Activated effector memory CD4-positive, alpha-beta T cell treated with anti-CD3 and anti-CD28 coated beads, Interleukin-2, amount 50 U/mL, for 16 hours (primary cell): Measurements from ENCODE around the gene MSL3.

ENCODE experiments used
- DNase-seq: peaks from one replicate; pipeline ENCODE4 v3.0.0-alpha.2; 2020

The MSL3 gene

DNA sequence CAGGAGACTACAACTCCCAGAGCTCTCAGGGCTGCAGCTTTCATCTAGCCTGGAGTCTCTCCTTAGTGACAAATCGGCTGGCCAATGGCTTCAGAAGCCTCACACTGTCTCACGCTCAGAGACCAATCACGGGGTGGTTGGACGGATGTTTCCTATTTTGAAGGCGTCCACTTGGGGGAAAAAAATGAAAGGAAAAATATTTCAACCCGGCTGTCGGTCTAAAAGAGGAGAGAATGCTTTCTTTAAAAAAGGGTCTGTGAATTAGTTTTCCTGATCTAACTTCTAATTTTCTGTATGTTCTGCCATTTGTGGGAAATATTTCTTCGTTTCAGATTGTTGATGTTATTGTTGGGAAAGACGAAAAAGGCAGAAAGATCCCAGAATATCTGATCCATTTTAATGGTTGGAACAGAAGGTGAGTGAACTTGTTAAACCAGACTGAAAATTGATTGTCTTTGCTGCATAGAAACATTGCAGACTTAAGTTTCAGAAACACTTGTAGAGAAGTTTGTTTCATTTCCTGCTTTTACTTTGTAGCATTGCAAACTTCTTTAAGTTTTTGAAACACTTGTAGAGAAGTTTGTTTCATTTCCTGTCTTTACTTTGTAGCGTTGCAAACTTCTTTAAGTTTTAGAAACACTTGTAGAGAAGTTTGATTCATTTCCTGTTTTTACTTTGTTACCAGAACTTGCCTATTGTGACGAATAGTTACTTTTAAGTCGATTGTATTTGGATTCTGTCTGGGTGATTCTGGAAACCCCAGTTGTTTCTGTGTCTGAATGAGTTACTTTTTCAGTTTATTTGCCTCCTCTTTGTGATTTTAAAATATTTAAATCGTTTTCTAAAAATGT, 1.6 kb downstream of the MSL3 start:
- peak; percentile 88 for DNase-seq

DNA sequence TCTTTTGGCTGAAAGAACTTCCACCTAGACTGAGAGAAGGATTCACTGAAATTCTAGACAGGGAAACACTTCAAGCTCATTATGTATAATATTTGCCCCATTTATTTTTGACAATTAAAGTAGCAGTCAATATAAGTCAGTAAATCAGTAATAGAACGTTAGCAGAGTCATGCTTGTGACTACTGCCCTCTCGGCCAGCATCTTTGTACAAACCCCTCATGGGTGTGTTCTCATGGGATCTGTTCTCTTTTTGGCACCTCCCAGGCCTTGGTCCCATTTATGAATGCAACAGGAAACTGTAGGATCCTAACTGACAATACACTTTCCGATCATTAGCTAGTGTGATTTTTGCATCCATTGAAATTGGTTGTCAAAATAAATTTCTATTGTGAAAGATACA, 2.9 kb downstream of the MSL3 start:
- DNase-seq, result no peak

DNA sequence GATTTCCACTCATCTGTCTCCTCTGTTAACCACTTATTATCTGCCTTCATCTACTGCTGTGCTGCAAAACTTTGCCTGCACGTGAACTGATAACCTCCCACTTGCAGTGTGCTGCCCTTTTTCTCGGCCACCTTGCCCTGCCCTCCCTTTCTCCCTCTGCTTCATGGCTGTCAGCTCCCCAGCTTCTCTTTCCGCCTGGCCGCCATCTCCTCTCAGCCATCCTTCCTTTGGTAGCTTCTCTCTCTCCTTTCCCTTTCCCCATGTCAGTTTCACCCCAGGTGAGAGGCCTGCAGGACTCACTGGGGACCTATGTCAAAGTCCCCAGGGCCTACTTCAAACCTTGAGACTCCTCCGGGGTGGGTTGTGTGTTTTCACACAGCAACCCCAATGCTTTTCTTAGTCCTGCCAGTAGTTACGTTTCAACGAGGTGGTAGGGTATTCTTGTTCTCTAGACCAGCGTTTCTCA, 6.6 kb downstream of the MSL3 start:
- no peak for DNase-seq

DNA sequence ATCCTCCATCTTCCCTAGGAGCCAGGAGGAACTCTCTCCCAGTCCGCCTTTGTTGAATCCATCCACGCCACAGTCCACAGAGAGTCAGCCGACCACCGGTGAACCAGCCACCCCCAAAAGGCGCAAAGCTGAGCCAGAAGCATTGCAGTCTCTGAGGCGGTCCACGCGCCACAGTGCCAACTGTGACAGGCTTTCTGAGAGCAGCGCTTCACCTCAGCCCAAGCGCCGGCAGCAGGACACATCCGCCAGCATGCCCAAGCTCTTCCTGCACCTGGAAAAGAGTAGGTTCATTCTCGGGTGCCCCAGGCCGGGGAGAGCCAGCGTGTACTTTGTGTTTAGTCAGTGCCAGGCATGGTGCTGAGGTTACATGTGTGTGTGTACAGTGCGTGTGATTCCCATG, 7.4 kb downstream of the MSL3 start:
- peak; percentile 65 for DNase-seq

DNA sequence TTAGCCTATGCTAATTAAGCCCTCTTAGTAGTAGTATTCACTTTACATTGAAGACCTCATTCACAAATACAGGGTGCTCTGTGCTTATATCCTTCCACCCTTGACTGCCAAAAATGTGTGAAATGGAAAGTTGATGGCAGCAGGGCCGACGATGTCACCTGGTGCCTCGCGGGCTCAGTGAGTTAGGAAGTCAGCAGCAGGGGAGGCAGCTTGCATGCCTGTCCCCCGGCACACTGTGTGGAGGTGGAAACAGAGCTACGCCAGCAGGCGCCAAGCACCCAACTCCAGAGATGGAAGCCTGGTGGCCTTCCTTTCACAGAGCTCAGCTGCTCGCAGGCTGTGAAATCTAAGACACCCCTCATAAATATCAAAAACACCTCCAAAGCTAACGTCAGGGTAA, 8.4 kb downstream of the MSL3 start:
- no peak for DNase-seq

DNA sequence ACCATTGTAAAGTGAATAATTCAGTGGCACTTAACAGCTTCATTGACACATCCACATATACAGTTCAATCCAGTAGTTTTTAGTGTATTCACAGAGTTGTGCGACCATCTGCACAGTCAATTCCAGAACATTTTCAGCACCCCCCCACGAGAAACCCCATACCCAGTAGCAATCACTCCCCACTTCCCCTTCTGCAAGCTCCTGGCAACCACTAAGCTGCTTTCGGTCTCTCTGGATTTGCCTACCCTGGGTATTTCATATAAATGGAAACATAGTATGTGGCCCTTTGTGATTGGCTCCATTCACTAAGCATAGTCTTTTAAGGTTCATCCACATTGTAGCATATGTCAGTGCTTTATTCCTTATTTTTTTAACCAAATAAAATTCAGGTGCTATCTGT, 10.0 kb downstream of the MSL3 start:
- DNase-seq, result no peak

DNA sequence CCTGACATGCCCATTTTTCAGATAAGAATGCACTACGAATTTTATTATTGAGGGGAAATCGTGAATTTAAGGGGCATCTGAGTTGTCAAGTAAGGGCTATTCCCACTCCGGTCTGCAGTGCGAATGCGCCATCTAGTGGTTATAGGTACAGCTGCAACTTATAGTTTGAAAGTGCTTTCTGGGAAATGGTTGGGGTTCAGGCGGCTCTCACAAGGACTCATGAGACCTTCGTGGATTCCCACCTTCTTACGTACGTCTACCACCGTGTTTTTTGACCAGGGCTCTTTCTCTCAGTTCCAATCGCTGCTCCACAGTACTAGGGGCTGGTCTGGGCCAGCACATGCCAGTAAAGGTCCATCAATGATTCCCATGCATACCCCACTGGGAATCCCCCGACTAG, 12.3 kb downstream of the MSL3 start:
- DNase-seq, result peak; percentile 79

DNA sequence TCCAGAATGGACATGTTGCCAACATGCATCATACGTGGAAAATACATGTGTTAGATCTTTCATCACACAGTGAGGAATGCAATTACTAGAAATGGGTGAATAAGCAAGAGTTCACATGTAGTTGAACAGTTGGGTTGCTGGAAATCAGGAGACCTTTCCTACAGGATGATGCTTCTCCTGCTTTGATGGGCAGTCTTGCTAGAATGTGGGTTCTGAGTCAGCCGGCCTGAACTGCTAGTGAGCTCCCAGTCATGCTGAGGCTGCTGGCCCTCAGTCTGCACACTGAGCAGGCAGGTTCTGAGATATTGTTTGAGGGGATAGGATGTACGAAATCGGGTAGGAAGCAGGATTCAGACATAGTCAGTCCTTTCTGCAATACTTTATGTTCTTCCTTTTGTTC, 20.2 kb downstream of the MSL3 start:
- DNase-seq, result no peak

DNA sequence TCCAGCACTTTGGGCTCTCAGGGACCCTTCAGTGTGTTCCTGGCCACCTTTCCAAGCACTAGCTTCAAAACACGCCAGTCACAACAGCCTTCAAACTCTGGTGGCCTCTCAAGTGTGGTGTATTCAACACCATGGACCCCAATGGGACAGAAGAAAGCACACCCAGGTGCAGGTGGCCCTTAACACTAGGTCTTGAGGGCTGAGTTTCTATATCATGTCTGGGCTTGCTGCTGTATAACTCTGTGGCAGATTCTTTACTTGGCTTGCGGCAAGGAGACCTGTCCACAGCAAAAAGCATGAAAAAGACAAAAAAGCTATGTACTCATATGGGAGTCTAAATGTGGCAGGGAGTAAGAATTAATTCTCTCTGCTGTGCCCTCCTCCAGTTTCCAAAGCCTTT, 23.1 kb downstream of the MSL3 start:
- DNase-seq, result no peak

DNA sequence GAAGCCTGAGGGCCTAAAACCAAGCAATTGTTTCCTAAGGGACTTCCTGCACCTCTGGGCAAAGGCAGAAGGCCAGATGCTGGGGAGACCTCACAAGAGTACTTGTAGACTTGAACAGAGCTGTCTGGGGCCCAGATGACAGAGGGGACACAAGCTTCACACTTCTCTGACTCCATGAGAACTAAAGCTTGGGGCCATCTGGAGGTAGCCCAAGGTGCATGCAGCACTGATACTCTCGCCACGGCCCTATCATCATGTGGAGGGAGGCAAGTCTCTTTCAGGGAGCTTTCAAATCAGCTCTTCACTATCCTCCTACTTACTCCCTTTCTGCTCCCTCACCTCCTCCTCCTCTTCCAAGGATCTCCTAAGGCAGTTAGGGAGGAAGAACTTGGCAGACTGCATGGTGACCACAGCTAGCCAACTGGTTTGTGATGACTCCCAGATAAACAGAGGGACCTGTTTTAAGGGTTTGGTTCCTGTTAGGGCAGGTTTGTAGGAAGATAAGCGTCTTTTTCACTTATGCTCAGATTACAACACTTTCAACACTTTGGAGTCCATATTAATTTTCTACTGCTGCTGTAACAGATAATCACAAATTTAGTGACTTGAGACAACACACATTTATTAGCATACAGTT, 23.8 kb downstream of the MSL3 start:
- DNase-seq, result no peak

DNA sequence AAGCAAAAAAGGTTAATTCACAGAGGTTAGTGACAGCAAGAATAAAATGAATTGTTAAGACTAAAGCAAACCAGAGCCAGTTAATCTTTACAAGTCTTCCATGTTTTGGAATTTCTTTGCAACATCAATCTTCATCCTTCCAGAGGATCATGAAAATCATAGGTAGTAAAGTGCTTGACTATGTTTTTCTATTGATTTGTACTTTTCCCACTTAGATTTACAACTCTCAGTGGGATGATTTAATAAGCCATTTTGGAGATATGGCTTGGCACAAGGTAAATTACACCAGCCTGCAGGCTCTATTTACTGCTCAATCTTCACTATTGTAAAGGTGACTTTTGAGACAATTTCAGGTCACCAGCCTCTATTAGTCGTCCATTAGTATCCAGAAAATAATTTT, 26.5 kb downstream of the MSL3 start:
- no peak for DNase-seq

DNA sequence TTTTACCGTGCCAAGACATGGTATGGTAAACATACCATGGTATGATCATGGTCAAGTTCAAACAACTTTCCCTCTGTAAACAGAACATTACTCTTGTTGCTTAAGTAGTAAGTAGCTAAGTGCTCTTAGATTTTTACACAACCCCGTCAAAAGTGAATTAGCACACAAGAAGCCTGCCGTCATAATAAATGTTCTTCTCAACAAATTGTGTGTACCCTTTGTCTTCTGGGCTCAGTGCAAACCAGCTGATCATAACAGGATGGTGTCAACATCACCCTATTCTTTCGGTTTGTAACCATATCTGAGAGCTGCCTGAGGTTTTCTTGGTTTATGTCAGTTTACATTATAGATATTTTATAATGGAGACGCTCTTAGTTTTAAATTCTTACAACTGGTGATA, 28.8 kb downstream of the MSL3 start:
- no peak for DNase-seq

DNA sequence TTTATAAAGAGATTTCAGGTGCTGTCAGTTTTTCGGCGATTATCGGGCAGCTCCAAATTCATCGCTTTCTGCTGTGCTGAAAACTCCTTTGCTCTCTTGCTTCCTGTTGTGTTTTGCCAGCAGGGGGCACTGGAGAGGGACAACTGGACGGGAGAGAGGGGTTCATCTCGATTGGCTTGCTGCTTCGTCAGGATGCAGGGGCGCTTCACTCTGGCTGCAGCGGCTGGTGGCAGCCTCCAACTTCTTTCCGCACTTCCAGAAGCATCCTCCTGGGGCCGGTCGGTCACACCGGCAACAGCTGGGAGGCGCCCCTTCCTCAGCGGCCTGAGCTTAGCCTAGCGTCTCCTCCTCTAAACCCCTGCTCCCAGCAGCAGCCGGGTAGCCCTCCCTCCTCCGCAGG, 29.5 kb downstream of the MSL3 start:
- DNase-seq, result peak; percentile 87

DNA sequence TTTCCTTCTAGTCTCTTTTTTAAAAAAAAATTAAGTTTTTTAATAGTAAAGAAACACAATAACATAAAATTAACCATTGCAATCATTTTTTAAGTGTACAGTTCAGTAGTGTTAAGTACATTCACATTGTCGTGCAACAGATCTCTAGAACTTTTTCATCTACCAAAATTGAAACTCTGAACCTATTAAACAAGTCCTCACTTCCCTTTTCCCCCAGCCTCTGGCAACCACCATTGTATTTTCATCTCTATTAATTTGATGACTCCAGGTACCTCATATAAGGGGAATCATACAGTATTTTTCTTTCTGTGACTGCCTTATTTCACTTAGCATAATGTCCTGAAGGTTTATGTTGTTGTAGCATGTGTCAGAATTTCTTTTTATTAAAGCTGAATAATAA, 31.8 kb downstream of the MSL3 start:
- DNase-seq, result no peak

DNA sequence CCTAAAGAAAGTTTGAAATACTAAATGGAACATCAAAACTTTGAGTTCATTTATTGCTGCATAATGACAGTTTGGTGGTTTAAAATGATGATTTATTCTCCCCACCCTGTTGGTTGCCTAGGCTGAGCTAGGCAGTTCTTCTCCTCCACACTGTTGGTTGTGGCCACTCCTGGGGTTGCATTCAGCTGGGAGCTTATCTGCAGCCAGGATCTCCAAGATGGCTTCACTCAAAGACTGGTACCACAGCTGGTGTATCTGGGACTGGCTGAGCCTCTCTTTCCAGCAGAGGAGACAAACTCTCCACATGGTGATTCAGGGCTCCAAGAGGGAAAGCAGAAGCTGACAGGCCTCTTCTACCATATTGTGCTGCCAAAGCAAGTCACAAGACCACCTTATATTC, 33.1 kb downstream of the MSL3 start:
- no peak for DNase-seq

DNA sequence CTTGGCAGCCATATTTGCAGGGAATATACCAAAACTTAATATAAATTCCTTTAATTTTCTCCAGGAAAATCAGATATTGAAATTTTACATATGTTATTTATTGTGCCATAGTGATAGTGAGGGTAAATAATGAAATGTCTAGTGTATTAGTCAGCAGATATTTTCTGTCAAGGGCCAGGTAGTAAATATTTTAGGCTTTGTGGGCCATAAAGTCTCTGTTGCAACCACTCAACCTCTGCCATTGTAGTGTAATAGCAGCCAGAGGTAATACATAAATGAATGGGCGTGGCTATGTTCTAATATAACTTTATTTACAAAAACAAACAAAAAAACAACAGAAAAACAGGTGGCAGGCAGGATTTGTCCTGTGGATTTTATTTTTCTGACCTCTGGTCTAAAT, 33.5 kb downstream of the MSL3 start:
- DNase-seq, result no peak

DNA sequence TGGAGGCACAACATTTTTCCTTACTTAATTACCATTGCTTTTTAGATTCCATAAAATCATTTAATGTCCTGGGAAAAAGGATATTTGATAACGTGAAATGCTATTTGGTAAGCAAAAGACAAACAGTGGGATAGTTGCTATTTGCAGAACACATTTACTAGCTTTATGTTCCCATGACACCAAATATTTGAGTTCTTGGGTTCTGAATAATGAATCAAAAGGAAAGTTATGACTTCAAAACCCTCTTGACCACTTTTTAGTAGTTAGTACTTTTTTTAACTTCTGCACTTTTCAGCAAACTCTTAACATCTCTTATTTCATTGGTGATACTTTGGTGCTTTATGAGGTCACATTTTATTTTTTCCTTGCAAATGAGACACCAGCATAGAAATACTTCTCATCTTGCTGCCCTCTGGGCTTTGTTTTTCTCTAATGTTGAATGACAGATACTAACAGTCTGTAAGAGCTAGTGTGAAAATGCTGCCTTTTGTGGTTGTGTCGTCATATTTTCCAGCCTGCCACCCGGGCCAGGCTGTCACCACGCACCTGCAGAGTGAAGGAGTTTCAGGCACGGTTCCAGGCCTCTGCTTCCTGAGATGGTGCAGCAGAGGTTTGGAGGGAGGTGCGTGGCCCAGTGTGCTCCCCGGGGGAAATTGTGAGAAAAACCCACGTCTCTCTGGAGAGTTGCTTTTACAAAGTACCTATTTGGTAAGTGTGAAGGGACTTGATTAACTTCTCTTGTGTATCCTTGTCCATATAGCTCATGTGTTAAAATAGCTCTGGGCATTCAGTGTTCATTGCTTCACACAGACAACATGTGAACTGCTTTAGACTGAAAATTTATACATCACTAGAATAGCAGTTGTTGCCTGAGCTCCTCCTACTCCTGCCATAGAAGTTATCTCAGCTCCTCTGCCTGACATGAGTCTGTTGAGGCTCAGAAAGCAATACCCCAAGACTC, 34.7 kb downstream of the MSL3 start:
- peak; percentile 81 for DNase-seq

DNA sequence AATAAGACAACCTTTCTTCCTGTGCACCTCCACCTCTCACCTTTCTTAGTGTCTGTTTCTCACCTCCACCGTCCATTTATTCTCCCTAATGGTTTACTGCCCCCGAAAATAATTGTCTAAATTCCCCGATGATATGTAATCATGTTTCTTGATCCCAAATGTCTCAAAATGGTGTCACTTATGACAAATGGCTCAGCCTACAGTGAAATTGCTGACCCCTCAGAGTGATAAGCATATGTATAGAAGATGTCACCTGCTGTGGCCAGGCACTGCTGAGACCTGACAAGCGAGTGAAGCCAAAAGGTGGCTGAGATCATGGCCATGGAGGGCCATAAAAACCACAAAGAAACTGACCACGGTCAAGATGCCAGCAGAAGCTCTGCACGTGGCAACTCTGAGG, 35.7 kb downstream of the MSL3 start:
- DNase-seq, result no peak

DNA sequence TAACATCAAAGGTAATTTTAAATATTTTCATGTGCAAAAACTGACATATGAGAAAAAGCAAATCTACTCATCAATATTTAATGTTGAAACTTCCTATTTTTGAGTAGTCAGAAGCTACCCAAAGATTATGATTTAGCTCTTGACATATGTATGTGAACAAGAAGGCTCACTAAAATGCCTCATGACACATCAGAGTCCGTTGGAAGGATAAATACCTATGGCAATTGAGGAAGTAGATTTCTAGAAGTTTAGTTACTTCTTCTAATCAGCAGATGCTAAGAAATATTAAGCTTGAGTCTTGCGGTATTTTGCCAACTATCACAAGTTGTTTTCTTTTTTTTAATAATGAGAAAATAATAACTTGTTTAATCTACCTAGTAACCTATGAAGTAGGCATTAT, 55.3 kb downstream of the MSL3 start:
- DNase-seq, result no peak
